SIG-M5 treated with dmso at 0.1 percent for 504 hours (cell line): Measurements from ENCODE around the gene KCNH1.

ENCODE experiments used
- DNase-seq: peaks from one replicate; lab custom pipeline; 2025; ENCODE audit not compliant: unreplicated experiment; lab: John Stamatoyannopoulos, UW

Gene KCNH1

DNA sequence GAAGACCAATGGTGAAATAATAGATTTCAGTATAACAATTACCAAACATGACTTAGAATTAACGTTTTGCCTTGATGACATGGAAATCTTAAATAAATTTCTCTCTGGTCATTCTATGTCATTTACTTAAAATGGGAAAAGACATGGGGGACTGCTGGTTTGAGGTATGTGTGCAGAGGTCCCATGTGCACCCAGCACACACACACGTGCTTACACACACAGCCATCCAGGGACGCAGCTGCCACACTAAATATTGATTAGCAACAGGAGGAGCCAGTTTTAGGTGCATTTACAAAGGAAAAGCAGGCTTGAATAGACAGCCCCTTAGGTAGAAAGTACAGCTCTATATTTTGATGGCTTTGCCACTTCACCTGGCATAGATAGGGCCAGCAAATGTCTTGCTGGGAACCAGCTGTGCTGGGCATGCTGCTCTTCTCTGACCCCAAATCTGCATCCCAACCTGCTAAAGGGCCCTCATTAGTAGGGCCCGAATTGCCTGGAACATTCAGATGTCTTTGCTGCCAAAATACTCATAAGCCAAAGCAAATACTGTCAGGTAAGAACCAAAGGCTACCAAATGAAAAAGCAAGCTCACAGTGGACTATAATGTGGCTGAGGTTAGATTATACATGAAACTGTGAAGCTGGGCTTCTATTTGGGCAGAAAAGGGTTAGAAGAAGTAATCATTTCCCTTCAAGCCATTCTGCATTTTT lies 405.4 kb downstream of the KCNH1 start:
- DNase-seq, result no peak

DNA sequence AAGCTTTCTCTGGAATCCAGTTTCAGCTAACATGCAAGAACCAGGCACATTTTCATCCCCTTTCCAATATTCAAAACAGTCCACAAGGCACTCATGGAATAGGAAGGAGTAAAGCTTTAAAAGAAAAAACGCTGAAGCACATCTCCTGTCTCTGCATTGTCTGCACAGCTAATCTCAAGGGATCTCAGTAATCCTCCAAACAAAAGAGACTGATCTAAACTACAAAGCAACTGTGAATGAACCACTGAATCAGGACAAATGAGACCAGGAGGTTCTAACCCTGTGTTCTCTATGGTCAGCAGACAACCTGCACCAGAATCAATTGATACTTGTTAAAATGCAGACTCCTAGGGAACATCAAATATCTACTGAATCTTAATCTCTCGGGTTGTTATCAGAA lies 406.2 kb downstream of the KCNH1 start:
- DNase-seq, result no peak

DNA sequence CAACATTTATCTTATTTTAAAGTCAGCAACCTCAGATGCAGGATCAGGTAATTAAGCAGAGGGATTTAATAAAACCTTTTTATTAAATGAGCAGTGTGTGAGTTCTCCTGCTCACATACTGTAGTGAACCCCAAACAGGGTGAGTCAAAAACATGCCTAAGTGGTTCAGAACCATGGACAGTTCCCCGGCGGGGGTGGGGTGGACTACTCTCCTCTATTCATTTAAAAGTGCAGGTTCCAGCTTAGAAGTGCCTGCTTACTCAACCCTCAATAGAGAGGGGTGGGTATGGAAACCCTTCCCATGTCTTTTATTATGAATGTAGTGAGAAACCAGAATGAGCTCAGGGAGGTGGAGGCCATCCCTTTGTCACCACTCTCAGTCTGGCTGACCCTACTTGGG lies 407.3 kb downstream of the KCNH1 start:
- DNase-seq, result peak; percentile 9

DNA sequence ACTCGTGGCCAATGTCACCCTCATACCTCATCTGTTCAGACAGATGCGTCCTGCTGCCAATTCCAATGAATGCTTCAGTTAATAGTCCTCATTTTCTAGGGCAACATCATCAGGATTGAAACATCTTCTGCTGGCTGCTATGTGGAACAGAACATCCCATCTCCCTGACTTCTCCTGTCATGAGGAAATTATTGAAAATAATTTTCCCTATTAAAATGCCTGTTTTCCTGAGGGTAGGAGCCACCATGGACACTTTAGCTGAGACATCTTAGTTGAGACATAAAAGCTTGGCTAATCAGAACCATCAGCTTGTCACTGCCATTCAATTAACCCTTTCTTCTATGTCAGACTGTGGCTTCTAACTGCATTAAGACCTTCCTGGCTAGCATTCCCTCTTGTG lies 409.2 kb downstream of the KCNH1 start:
- no peak for DNase-seq

DNA sequence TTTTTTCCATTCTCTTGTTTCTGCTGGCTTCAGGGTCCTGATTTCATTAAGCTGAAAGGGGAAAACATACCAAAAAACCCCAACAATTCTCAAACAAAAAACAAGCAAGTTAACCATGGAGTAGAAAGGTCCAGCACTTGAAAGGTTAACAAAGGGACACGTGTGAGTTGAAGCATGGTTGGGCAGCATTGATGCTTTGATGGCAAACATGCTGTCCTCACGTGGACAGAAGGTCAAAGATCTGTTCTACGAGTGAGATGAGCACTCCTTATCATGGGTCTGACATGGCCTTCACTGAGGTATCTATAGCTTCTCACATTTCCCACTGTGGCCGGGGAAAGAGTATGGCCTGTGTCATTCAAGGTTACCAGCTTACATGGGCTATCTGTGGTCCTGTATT lies 410.3 kb downstream of the KCNH1 start:
- DNase-seq, result no peak

DNA sequence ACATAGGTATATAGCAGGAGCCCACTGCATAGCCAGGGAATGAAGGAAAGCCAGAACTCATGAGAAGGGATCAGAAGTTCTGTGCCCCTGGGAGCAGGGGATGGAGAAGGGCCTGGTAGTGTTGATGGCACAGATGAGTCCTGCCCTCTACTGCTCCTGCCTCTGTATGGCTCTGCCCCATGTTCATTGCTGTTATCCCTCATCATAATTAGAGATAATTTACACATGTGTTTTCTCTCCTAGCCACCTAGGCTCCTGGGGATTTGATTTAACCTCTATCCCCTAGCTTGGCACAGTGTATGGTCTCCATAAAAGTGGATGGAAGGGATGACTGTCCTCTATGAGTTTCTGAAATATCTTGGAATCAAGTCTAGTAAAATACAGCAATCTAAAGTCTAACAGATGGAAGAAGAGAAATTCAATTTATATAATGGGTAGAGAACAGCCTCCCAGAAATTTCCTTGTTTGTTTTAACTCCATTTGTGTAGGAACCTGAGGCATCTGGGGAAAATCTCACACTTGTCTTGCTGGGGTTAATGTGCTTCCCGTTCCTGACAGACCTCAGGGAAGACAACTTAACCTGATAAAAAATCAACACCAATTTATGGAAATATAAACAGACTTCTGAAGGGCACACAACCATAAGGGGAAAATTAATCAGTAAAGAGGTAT lies 411.4 kb downstream of the KCNH1 start:
- DNase-seq, result no peak

DNA sequence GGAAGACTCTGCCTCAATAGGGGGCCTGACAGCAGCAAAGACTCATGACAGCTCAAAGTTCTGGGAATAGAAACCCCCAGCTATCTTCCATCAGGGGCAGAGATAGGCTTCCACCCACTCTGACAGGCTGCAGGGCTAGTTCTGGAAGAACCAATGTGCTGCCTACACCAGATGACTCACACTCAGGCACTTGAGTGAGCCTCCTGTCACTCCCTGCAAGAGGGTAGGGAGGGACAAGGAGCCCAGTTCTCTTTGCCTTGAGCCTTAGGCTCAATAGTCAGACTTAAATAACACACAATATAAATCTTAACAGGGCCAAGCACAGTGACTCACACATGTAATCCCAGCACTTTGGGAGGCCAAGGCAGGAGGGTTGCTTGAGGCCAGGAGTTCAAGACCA lies 418.9 kb downstream of the KCNH1 start:
- DNase-seq, result no peak

DNA sequence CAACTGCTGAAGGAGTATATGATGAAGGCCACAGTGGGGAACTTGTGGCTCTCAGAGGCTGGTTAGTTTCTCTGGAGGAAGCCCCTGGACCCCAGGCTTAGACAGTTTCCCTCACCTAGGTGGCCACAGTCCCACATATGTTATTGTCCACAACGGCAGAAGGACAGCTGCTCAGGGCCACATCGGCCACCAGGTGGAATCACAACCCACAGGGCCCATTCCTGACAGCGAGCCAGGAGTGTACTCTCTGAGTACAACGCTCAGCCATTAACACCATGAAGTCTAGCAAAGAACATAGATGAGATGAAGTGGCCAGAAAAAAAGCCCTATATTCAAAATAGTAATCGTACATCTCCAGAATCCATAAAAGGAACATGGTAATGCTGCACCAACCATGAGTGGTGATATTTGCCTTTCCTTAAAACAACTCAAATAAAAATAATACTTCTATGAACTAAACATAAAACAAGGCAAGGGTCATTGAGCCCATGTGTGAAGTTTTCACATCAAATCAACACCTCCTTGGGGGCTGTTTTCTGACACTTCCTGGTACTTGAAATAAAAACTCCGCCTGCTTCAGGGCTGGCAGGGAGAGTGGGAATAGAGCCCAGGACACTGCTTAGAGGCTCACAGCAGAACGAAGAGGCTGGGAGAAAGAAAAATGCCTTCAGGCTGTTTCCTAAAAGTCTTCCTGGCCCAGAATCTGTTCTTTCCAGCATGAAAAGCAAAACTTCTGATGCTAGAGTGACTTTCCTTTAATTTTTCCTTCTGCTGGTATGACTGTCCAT lies 421.9 kb downstream of the KCNH1 start:
- DNase-seq, result no peak

DNA sequence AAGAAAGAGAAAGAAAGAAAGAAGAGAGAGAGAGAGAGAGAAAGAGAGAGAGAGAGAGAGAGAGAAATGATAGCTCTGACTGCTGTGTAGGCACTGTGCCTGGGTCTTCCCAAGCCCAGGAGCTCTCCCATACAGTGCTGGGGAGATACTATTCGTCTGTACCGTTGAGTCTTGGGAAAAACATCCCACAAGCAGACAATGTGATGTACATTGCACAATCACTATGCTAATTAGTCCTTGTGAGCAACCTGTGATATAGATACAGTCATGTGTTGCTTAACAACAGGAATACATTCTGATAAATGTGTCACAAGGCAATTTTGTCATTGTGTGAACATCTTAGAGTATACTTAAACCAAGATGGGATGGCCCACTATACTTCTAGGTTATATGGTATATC lies 424.2 kb downstream of the KCNH1 start:
- no peak for DNase-seq

DNA sequence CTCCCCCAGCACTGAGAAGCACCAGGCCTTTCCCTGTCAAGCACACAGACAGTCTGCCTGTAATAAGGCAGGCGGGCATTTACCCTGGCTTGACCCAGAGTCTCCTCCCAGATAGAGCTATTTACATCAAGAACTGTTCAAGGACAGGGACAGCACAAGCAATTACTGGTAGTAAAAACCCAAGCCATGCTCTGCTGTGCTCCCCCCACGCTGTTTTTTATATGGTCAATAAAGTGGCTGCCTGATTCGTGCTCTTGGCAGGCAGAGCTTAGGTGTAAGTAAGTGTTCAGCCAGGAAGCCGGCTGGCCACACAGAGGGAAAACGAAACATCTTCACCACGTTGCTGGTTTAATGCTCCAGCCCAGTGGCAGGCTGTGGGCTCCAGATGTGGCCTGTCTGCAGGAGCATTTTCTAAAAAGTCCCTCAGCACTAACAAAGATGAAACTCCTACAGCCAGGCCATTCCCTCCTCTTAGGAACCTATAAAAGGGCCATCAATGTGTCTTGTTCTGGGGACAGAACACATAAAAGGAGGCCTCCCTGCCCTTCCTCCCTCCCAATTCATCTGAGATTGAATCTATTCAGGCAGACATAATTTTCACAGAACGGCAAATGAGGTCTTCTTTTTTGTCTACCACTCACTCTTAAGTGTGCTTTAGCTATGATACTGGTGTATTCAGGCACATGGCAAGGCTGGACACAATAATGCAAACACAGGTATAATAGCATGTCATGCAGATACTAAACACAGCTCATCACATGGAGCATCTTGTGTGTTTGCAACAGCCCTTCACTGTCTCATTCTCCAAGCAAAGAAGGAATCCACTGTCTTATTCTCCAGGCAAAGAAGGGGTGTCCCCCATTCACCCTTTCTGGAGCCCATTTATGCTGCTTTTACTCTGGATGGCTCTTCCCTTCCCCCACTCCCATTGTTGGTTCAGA lies 426.4 kb downstream of the KCNH1 start:
- DNase-seq, result no peak

DNA sequence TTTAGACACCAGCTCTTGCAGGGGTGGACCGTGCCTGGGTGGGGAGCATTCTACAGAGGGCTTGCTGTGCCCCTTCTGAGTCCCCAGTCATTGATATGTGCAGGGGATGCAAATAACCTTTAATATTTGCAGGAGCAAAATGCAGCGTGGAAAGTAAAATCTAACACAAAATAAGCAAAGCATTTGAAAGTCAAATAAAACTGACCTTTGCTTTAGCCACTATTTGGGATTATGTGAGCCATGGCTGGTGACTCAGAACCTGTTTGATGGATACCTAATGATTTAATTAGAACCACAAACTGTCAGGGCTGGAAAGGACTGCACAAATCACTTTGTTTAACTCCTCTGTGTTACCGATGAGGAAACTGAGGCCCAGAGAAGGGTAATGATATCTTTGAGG lies 427.7 kb downstream of the KCNH1 start:
- DNase-seq, result no peak

DNA sequence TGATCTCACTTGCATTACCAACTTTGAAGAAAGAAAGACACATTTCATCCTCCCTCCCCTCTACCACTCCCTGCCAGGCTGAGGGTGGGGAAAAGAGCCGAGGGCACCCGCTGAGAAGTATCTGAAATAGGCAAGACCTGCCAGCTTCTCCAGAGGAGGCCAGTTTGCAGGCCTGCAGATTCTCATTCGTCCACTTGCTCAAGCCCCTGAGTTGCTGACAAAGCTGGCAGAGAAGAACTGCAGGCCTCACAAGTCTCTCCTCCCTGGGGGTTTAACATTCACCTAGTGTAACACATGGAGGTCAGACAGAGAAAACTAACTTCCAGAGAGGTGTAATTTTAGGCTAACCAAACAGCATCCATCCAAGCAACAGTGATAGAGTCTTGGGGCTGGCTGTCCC lies 428.9 kb downstream of the KCNH1 start:
- DNase-seq, result no peak

DNA sequence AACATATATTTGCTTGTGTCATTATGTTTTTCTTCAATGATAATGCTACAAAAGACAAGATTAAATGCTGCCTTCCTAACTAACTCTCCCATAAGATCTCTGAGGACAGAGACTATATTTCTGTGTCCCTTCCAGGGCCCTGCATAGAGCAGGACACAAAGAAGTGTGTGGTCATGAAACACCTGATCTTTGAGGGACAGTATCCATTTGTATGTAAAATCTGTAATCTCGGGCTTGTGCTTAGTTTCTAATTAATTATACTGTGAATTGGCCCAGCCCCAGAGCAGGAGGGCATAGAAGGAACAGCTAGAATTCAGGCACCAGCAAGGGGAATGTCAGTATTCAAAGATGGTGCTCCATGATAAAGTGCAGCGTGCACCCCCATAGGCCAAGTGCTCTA lies 430.4 kb downstream of the KCNH1 start:
- no peak for DNase-seq

DNA sequence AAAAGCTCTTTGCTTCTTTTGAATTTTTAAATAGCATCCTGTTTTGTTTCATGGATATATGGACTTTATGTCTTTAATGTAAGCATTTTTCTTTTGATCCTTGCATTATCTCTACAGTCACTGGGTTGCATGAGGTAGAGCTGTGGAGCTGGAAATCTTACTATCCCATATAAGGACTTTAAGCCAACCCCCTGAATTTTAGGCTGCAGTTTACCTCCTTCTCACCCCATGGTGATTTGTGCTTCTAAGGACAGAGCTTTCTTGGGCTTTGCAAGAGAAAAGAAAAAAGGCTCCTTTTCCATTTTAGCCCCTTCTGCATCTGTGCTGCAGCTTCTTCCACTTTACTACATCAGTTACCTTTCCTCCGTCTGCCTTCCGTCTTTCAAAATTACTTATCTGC lies 431.4 kb downstream of the KCNH1 start:
- DNase-seq, result no peak

DNA sequence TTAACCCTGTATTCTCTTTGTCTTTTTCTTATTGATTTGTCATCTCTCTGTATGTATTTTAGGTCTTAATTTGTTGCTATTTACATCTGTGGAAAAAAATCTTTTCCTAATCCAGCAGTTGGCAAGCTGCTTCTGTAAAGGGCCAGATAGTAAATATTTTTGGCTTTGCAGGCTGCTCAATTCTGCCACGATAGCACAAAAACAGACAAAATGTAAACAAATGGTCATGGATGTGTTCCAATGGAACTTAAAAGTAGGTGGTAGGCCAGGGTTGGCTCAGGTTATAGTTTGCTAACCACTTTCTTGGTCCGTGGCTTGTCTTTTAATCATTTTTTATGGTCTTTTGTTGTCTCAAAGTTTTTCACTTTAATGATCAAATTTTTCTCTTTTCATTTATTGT lies 433.4 kb downstream of the KCNH1 start:
- DNase-seq, result no peak

DNA sequence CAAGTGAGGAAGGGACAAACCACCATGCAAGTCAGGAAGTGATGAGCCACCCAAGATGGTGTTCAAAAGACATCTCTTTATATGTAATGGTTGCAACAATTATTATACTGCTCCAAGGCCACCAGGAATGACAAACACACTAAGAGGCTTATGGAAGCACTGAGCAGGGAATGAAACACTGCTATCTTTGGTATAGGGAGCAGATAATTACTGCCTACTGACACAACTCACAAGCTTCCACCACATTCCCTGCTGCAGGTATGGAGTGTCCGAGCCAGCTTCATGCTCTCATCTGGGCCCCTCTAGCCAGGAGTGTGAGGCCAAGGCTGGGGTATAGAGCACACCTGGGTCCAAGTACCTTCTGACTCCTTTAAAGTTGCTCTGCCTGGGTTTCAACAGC lies 433.9 kb downstream of the KCNH1 start:
- no peak for DNase-seq

DNA sequence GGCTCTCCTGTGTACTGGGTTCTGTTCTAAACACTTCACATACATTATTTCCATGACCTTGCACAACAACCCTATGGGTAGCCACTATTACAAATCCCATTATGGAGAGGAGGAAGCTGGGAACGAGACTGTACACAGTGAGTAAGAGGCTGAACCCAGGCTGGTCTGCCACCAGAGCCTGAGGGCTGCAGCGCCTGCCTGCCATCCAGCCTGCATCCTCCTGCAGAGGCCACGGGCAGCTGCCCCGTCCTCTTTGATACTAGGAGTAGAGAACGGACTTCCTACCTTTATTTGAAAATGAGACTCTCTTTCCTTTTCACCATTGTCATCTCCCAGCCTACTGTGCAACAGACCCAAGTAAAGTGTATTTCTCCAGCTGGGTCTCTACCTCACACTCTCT lies 435.3 kb downstream of the KCNH1 start:
- no peak for DNase-seq

DNA sequence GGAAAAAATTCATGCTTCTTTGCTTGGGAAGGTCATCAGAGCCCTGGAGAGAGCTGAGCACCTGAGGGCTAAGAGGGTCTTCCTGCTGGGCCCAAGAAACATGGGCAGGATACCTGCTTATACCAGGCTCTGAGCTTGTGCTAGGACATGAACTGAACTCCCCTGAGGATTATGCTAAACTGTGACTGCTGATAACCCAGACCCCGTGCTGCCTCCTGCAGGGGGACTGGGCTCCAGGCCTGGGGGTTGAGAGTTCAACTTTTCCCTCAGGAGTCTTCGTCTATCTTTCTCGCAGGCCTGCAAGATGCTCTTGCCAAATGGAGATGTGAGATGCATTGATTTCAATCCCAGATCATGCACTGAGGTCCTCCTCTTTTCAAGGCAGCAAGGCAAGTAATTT lies 436.8 kb downstream of the KCNH1 start:
- DNase-seq, result no peak

DNA sequence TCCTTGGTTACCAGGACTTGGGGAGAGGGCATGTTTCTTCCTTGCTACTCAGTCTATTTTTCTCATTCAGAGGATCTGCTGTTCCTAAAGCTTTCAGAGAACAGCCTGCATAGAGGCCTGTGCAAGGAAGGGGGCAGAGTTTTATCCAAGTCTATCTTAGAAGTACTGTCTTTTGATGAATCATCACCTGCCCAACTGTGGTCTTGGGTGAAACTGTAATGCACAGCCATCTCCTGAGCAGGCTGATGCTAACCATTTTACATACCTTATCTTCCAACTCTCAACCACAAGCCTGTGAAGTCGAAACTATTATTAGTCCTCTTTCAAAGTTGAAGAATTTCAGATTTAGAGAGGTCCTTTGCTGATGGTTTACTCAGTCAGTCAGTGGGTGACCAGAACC lies 437.2 kb downstream of the KCNH1 start:
- DNase-seq, result no peak

DNA sequence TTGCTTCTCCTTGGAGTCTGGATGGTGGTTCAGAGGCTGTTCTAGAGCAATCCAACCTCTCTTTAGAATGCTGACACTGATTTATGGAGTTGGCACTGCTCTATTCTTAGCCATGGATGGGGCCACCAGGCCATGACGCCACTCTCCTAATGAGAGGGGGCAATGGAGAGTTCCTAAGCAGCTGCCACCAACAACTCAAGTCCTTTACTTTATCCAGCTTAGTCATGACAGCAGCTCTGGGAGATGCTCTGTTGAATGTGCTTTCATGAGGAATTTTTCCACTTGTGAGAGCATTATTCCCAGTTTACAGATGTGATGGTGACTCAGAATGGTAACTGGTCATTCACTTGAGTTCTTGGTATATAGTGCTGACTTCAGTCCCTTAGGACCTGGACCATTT lies 438.9 kb downstream of the KCNH1 start:
- DNase-seq, result no peak

DNA sequence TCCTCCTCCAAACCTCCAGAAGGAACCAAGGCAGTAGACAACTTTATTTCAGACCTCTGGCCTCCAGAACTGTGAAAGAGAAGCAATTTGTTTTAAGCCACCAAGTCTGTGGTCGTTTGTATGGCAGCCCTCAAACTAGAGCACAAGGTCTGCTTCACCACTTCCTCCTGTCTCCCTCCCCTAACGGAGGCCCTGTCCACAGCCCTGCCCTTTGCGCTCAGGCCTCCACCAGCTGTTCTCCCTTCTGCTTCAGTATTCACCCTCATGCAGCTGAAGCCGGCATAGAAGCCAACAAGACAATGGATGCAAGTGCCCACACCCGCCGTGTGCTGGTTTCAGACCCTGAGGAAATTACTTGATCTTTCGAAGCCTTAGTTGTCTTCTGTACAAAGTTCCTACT lies 441.2 kb downstream of the KCNH1 start:
- peak; percentile 45 for DNase-seq
